Osteoblast (primary cell): Measurements from ENCODE around the gene DDI1. TPM values are rescaled to one million over a fixed set of nuclear protein-coding genes. Genes with fewer than 3 reads are reported as not detected.

Source experiments
- DNase-seq: peaks from one replicate; pipeline ENCODE4 v3.0.0; 2011; ENCODE audit warnings: low spot score, mixed read lengths; ENCODE audit not compliant: insufficient read length; ENCODE audit errors: missing footprints
- H2AFZ ChIP-seq: 2 replicates; pipeline ENCODE4 v1.6.0; 2011; ENCODE audit warnings: mild to moderate bottlenecking, low read length
- H3K27ac ChIP-seq: 2 replicates; pipeline ENCODE4 v1.5.1; 2011; ENCODE audit warnings: mild to moderate bottlenecking, low read depth, low read length, moderate library complexity
- H3K27me3 ChIP-seq: 2 replicates; pipeline ENCODE4 v1.6.0; 2012; ENCODE audit warnings: mild to moderate bottlenecking, control low read depth, inconsistent platforms, low read length, moderate library complexity; ENCODE audit not compliant: insufficient read depth
- H3K36me3 ChIP-seq: 2 replicates; pipeline ENCODE4 v1.5.1; 2011; ENCODE audit warnings: mild to moderate bottlenecking, low read length, control low read depth, moderate library complexity; ENCODE audit not compliant: insufficient read depth
- H3K4me1 ChIP-seq: 2 replicates; pipeline ENCODE4 v1.5.1; 2011; ENCODE audit warnings: mild to moderate bottlenecking, low read length, control low read depth, moderate library complexity; ENCODE audit not compliant: insufficient read depth
- H3K4me2 ChIP-seq: 2 replicates; pipeline ENCODE4 v1.6.0; 2011; ENCODE audit warnings: mild to moderate bottlenecking, low read length; ENCODE audit not compliant: insufficient read depth
- H3K4me3 ChIP-seq: fragments of 200-600 bp; sonication (generic); 3 replicates; pipeline ENCODE4 v1.5.1; 2012; ENCODE audit warnings: mild to moderate bottlenecking, low read length, inconsistent platforms; ENCODE audit not compliant: insufficient read depth
- H3K79me2 ChIP-seq: 2 replicates; pipeline ENCODE4 v1.6.0; 2012; ENCODE audit warnings: mild to moderate bottlenecking, low read length, control low read depth, inconsistent platforms; ENCODE audit not compliant: insufficient read depth
- H3K9me3 ChIP-seq: 2 replicates; pipeline ENCODE4 v1.5.1; 2011; ENCODE audit warnings: low read depth, low read length, control low read depth
- H4K20me1 ChIP-seq: 2 replicates; pipeline ENCODE4 v1.6.0; 2012; ENCODE audit warnings: mild to moderate bottlenecking, low read length, control low read depth; ENCODE audit not compliant: insufficient read depth
- CTCF ChIP-seq: IDR thresholded peaks from 2 replicates; pipeline ENCODE4 v1.5.1; 2011; ENCODE audit warnings: mild to moderate bottlenecking, low read depth, low read length, moderate library complexity; ENCODE audit errors: extremely low read depth
- total RNA-seq: library from RNA; depleted of rRNA; stranded (reverse); fragments of >200 nt; gene quantifications from 2 replicates; pipeline ENCODE4 v1.2.3, GENCODE V29; 2012

The DDI1 gene
- total RNA-seq, 1 donor, result not detected

GRCh38 chr11:103998826-103999508 is 37.5 kb upstream of the DDI1 start:
- peaks cover 25% of the 10 kb centered on the region for H3K4me1 ChIP-seq
- DNase-seq, result no peak
- H3K27me3 ChIP-seq, result no peaks in the 10 kb centered on the region
- no peak overlapping the region for H2AFZ ChIP-seq
- no peaks in the 10 kb centered on the region for H4K20me1 ChIP-seq
- H3K4me2 ChIP-seq, result no peak overlapping the region
- no peaks in the 10 kb centered on the region for H3K36me3 ChIP-seq
- no peak overlapping the region for H3K4me3 ChIP-seq
- no peak overlapping the region for H3K27ac ChIP-seq
- no peaks in the 10 kb centered on the region for H3K9me3 ChIP-seq
- TF ChIP-seq CTCF, result no peak
- H3K79me2 ChIP-seq, result no peaks in the 10 kb centered on the region

- no peaks in the 10 kb centered on the region for H3K27me3 ChIP-seq
- H3K27ac ChIP-seq, result peak overlapping the region; percentile 63
- H3K4me2 ChIP-seq, result peak overlapping the region; percentile 17
- H3K4me3 ChIP-seq, result no peak overlapping the region
- H3K9me3 ChIP-seq, result no peaks in the 10 kb centered on the region
- DNase-seq, result peak; percentile 21
- H3K4me1 ChIP-seq, result peaks cover 25% of the 10 kb centered on the region
- no peaks in the 10 kb centered on the region for H4K20me1 ChIP-seq
- no peak for TF ChIP-seq CTCF
- no peaks in the 10 kb centered on the region for H3K36me3 ChIP-seq
- no peak overlapping the region for H2AFZ ChIP-seq
- H3K79me2 ChIP-seq, result no peaks in the 10 kb centered on the region
These were observed 35.6 kb upstream of the DDI1 start for GRCh38 chr11:104000798-104001197.

- Histone ChIP-seq H3K79me2 (no peaks in the 10 kb centered on the region), H3K4me3 (no peak overlapping the region), H3K9me3 (no peaks in the 10 kb centered on the region), H3K36me3 (no peaks in the 10 kb centered on the region), H2AFZ (no peak overlapping the region), H3K27ac (no peak overlapping the region), H3K4me1 (peaks cover 25% of the 10 kb centered on the region), H4K20me1 (no peaks in the 10 kb centered on the region), H3K4me2 (no peak overlapping the region), H3K27me3 (no peaks in the 10 kb centered on the region)
- TF ChIP-seq CTCF, result no peak
- DNase-seq, result no peak
These were observed 34.8 kb upstream of the DDI1 start for GRCh38 chr11:104001561-104002056.

GRCh38 chr11:104003491-104003890 is 32.9 kb upstream of the DDI1 start:
- Histone ChIP-seq H3K4me1 (peaks cover 25% of the 10 kb centered on the region), H4K20me1 (no peaks in the 10 kb centered on the region), H3K27ac (peak overlapping the region; percentile 63), H2AFZ (peak overlapping the region; percentile 64), H3K4me2 (no peak overlapping the region), H3K4me3 (no peak overlapping the region), H3K36me3 (no peaks in the 10 kb centered on the region), H3K27me3 (no peaks in the 10 kb centered on the region), H3K79me2 (no peaks in the 10 kb centered on the region), H3K9me3 (no peaks in the 10 kb centered on the region)
- no peak for TF ChIP-seq CTCF
- no peak for DNase-seq
